ENCODE data around the gene ANKRD33B.
"Not testable (repeated sequence)": the region's sequence is repeated elsewhere in the genome, so short reads cannot be mapped to it uniquely, and the experiment has no call there.

The ANKRD33B gene

GRCh38 chr5:10636363-10637142 is 72.7 kb downstream of the ANKRD33B start:
- Histone ChIP-seq H3K9me3 (no peaks in the 10 kb centered on the region), H3K36me3 (peaks cover 10% of the 10 kb centered on the region), H3K27me3 (no peaks in the 10 kb centered on the region), H3K4me1 (ENCODE audit: control insufficient read depth in 1 of 2, insufficient read depth in 1 of 2, low read depth in 1 of 2, low read length in 1 of 2) (peaks cover 49 to 60% of the 10 kb centered on the region in 2 experiments), H3K27ac (peak overlapping the region; percentile 91), H3K4me3 (ENCODE audit: low read depth in 1 of 2, low read length in 1 of 2) (no peak overlapping the region)
- no peak for TF ChIP-seq CTCF (IDR thresholded peaks at IDR 0.05)

GRCh38 chr5:10637944-10638343 is 74.1 kb downstream of the ANKRD33B start:
- Histone ChIP-seq H3K36me3 (peaks cover 10% of the 10 kb centered on the region), H3K27me3 (no peaks in the 10 kb centered on the region), H3K9me3 (no peaks in the 10 kb centered on the region), H3K4me3 (ENCODE audit: low read depth in 1 of 2, low read length in 1 of 2) (no peak overlapping the region), H3K4me1 (ENCODE audit: control insufficient read depth in 1 of 2, insufficient read depth in 1 of 2, low read depth in 1 of 2, low read length in 1 of 2) (peaks cover 37 to 46% of the 10 kb centered on the region in 2 experiments), H3K27ac (peak overlapping the region; percentile 44)
- TF ChIP-seq CTCF (IDR thresholded peaks at IDR 0.05): no peak

GRCh38 chr5:10638723-10639122 is 74.9 kb downstream of the ANKRD33B start:
- H3K4me3 ChIP-seq (ENCODE audit: low read depth in 1 of 2, low read length in 1 of 2): not testable (repeated sequence)

DNA sequence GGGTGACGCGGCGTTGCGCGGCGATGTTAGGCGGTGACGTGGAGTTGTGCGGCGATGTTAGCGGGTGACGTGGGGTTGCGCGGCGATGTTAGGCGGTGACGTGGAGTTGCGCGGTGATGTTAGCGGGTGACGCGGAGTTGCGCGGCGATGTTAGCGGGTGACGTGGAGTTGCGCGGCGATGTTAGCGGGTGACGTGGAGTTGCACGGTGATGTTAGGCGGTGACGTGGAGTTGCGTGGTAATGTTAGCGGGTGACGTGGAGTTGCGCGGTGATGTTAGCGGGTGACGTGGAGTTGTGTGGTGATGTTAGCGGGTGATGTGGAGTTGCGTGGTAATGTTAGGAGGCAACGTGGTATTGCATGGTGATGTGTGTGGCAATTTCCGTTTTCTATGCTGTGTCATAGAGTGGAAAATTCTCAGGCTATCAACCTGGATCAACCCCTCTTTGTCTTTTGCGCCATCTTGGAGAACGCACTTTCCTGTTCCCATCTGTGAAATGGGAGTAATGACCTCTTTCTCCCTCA is 76.0 kb downstream of the ANKRD33B start:
- H3K27me3 ChIP-seq: no peaks in the 10 kb centered on the region
- H3K4me3 ChIP-seq (ENCODE audit: low read depth in 1 of 2, low read length in 1 of 2): no peak overlapping the region
- H3K9me3 ChIP-seq: no peaks in the 10 kb centered on the region
- peaks cover 10% of the 10 kb centered on the region for H3K36me3 ChIP-seq
- no peak for TF ChIP-seq CTCF (IDR thresholded peaks at IDR 0.05)
- peaks cover 31 to 38% of the 10 kb centered on the region in 2 experiments for H3K4me1 ChIP-seq (ENCODE audit: control insufficient read depth in 1 of 2, insufficient read depth in 1 of 2, low read depth in 1 of 2, low read length in 1 of 2)
- H3K27ac ChIP-seq: peak overlapping the region; percentile 41

More at GRCh38 chr5:10638723-10639122, 74.9 kb downstream of the ANKRD33B start:
- peaks cover 10% of the 10 kb centered on the region for H3K36me3 ChIP-seq
- not testable (repeated sequence) for H3K27ac ChIP-seq, H3K27me3 ChIP-seq, H3K9me3 ChIP-seq
- H3K4me1 ChIP-seq (ENCODE audit: control insufficient read depth in 1 of 2, insufficient read depth in 1 of 2, low read depth in 1 of 2, low read length in 1 of 2): peaks cover 31 to 38% of the 10 kb centered on the region in 2 experiments

GRCh38 chr5:10642367-10642766 is 78.5 kb downstream of the ANKRD33B start:
- Histone ChIP-seq H3K4me3 (ENCODE audit: low read depth in 1 of 2, low read length in 1 of 2) (no peak overlapping the region), H3K27ac (peak overlapping the region; percentile 74), H3K36me3 (peaks cover 10% of the 10 kb centered on the region), H3K9me3 (no peaks in the 10 kb centered on the region), H3K4me1 (ENCODE audit: control insufficient read depth in 1 of 2, insufficient read depth in 1 of 2, low read depth in 1 of 2, low read length in 1 of 2) (peaks cover 21 to 26% of the 10 kb centered on the region in 2 experiments), H3K27me3 (no peaks in the 10 kb centered on the region)
- no peak for TF ChIP-seq CTCF (IDR thresholded peaks at IDR 0.05)

DNA sequence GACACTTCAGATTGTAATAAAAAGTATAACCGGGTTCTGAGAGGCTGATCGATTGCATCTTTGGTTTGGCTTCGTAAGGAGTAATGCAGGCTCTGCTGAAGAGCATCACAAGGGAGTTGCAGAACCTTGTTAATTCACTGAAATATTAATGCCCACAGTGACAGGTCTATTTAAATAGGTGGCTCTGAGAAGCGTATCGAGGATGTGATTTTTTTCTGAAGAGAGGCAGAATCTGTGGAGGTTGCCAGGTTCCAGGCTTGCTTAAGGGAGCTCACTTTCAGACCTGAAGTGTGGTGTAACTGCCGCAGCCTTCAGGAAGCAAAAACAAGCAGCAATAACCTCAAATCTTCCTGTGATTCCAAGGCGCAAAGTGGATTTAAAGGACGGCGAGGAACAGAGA is 80.3 kb downstream of the ANKRD33B start:
- H3K27me3 ChIP-seq: no peaks in the 10 kb centered on the region
- peaks cover 4% of the 10 kb centered on the region for H3K36me3 ChIP-seq
- no peak overlapping the region for H3K4me3 ChIP-seq (ENCODE audit: low read depth in 1 of 2, low read length in 1 of 2)
- H3K27ac ChIP-seq: peak overlapping the region; percentile 74
- TF ChIP-seq CTCF (IDR thresholded peaks at IDR 0.05): no peak
- H3K9me3 ChIP-seq: no peaks in the 10 kb centered on the region
- H3K4me1 ChIP-seq (ENCODE audit: control insufficient read depth in 1 of 2, insufficient read depth in 1 of 2, low read depth in 1 of 2, low read length in 1 of 2): peaks cover 21 to 26% of the 10 kb centered on the region in 2 experiments
